Medulla oblongata (tissue), 1 donor: ENCODE measurements around the gene GRIP2.

Experiments
- DNase-seq: peaks from one replicate; pipeline ENCODE4 v3.0.0-alpha.2; 2015; ENCODE audit errors: extremely low spot score

The GRIP2 gene

GRCh38 chr3:14561051-14561960, 21.2 kb upstream of the GRIP2 start:
- no peak for DNase-seq

GRCh38 chr3:14560110-14560509, 20.0 kb upstream of the GRIP2 start:
- no peak for DNase-seq

DNA sequence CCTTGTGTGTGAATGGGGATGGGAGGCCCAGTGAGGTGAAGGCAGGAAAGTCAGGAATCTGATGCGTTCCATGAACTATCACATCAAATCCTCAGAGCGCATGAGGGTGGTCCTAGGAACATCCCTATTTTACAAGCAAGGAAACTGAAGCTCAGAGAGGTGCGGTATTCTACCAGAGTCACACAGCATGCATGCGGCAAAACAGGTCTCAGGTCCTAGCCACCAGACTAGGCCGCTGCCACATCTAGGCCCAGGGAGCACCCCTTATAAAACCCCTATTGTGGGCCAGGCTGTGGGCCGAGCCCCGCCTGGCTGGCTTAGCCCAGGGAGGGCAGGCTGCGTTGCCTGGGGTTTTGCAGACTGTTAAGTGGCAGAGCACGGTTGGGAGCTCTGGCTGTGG, 17.9 kb upstream of the GRIP2 start:
- no peak for DNase-seq

GRCh38 chr3:14555835-14556234, 15.7 kb upstream of the GRIP2 start:
- DNase-seq: no peak

DNA sequence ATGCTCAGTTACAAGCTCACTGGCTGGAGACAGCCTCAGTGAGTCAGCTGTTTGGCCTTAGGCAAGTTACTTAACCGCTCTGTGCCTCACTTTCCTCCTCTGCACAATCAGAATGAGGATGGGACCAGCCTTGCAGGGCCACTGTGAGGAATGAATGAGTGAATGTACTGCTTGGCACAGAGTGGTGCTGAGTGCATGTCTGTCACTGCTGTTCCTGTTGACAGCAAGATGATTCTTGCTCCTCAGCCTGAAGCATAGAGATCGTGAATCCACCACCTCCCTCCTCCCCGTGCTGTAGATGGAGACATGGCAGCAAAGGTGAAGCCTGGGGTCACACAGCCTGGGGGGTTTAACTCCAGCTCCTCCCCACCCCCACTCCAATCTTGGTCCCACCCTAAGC, 14.6 kb upstream of the GRIP2 start:
- no peak for DNase-seq

DNA sequence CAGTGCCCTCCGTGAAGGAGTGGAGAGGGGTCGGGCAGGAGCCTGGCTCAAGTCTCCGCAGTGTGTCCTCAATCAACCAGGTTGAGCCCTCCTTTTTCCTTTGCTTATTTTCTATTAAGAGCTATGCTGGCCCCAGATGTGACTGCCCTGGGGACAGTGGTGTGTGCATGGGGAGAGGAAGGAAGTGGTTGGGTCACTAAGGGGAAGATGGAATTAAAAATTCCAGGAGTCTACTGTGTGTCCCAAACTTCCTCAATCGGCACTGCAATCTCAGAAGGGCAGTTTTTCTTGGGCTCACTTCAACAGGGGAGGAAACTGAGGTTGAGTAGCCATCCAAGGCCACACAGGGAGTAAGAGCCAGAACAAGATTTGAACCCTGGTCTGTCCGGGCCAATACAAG, 13.7 kb upstream of the GRIP2 start:
- no peak for DNase-seq

DNA sequence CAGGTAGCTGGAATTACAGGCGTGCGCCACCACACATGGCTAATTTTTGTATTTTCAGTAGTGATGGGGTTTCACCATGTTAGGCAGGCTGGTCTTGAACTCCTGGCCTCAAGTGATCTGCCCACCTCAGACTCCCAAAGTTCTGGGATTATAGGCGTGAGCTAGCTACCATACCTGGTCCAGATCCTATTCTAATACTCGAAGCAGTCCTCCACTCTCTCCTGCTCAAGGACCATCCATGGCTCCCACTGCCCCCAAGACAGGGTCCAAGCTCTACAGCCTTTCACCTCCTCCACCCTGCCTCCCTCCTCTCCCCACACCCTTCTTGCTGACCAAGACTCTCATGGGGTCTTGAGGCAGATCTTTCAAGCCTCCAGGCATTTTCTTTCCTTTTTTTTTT, 12.6 kb upstream of the GRIP2 start:
- no peak for DNase-seq

- DNase-seq: no peak
Observed at GRCh38 chr3:14552041-14552648, 12.0 kb upstream of the GRIP2 start.

DNA sequence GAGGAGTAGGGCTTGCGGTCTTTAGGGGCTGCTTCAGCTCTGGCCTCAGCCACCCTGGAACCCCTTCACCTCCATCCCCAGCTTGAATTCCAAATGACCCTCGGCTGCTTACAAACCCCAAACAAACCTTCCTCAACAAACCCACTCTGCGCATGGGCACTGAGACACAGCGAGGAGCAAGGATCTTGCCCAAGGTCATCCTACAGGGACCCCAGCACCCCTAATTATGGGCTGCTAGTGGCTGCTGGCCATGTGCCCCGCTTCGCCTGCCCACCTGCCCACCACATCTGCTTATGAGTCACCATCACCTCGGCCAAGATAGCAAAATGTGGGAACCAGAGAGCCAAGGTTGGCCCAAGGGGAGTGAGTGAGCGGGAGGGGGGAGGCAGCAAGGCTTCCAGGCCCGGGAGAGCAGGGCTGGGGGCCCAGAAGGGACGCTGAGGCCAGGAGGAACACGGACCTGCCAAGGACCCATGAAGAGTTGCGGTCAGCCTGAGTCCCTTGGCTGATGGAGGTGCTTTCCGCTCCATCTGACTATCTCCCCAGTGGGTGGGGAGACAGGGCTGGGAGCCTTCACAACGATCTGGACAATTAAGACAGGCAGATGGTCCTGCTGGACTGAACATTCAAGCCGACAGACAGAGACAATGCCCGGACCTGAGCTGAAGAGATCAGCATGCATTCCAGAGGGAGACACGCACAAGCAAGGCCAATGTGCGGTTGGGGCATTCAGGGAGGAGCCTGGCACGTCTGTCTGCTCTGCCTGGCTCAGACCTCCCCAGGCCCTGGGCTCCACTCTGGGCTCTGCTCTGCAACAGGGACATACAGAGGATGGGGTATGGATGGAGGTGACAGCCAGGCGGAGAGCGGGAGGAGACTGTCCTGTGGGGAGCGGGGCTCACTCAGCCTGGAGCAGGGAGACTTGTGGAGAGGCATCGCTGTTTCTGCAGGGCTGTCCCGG, 10.8 kb upstream of the GRIP2 start:
- DNase-seq: no peak

DNA sequence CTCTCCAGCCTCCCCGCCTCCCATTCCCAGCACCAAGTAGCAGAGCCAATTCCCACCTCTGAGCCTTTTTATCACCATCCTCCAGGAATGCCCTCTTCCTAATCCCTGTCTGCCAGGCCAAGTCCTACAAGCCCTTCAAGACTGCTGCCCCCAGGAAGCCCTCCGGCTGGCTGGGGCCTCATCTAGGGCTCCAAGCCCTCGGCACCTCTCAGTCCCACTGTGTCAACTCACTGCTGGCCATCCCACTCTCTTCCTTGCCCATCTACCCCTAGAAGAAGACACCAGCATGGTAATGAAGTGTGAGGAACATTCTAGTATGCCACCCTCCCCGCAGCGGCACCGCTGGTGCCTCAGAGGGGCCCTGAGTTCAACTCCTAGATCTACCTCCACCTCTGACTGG, 10.0 kb upstream of the GRIP2 start:
- no peak for DNase-seq

DNA sequence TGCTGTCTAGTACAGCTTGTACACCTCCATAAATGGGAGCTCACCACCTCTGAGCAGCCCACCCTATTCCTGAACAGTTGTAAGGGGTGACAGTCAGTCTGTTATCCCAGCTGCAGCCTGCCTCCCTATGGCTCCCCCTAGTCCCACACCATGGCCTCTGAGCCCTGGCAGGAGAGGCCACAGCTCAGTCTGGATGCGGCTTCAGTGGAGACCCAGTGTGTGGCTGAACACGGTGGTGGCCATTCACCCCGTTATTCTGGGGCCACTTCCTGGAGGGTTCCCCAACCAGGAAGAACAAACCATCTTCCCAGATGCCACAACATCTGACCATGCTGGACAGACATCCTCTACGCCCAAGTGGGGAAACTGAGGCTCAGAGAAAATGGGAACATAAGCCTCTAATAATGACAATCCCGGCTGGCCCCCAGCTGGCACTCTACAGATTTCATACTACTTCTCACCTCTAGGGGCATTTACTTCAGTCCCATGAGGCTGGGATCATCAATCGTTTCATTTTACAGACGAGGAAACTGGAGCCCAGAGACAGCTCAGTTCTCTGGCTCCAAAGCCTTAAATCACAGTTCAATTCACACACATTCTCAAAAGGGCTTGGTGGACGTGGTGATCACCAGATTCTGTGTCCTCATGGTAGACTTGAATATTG, 9.2 kb upstream of the GRIP2 start:
- DNase-seq: no peak

- DNase-seq: peak; percentile 47
Observed at GRCh38 chr3:14548321-14548729, 8.2 kb upstream of the GRIP2 start.

- DNase-seq: no peak
Observed at GRCh38 chr3:14547693-14548092, 7.6 kb upstream of the GRIP2 start.

DNA sequence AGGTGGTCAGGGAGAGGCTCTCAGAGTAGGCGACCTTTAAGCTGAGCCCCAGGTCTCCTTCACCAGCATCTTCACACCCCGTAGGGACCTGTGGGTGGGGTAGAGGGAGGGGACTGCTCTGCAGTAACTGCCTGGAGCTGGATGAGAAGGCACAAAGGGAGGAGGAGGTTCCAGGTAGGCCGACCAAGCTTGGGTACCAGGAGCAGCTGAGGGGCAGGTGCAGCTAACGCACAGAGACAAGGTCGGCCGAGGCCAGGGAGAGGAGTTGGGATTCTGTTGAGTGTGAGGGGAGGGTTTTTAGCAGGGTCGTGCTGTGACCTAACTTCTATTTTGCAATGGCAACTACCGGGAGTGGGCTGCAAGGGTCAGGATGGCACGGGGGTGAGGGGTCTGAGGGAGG, 5.9 kb upstream of the GRIP2 start:
- DNase-seq: no peak

- DNase-seq: no peak
Observed at GRCh38 chr3:14545251-14545635, 5.1 kb upstream of the GRIP2 start.

- DNase-seq: no peak
Observed at GRCh38 chr3:14544282-14545250, 4.4 kb upstream of the GRIP2 start.

- DNase-seq: peak; percentile 16
Observed at GRCh38 chr3:14543446-14543845, 3.3 kb upstream of the GRIP2 start.

DNA sequence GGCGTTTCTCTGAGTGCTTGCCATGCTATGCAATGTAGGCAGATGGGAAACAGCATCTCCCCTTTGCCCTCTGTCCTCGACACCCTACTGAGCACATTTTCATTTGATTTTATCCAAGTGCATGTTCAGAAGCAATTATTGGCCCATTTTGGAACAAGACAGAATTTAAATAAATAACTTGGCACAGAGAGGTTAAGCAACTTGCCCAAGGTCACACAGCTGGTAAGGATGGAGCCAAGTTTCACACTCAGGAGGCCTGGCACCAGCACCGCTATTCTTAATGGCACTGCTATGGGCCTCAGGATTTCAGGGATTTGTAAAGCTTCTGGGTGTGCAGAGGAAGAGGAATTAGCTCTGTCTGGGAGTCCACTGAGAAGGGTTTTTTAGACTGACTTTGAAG, 2.5 kb upstream of the GRIP2 start:
- no peak for DNase-seq

GRCh38 chr3:14541646-14542045, 1.5 kb upstream of the GRIP2 start:
- no peak for DNase-seq

DNA sequence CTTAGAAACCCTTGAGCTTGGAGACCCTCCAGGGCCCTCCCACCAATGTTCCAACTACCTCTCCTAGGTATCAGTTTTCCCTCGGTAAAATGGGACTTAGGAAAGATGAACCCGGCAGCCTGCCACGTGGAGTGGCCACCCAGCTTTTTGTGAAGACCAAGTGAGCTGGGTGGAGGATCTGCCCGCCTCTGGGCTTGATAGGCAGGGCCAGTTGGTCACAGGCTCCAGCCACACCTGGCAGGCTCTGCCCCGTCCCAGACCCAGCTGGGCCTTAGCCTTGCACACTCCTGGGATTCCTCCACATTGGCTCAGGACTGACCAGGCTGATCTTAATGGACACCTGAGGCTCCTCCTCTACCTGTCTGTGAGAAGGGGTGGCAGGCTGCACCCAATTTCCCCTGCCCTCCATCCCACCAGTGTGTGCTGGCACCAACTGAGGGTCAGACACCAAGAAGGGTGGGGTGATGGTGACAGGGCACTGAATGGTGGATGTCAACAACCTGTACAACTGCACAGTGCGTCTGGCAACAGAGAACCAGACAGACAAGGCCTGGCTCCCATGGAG, 761 bp upstream of the GRIP2 start:
- no peak for DNase-seq
